Neural cell (in vitro differentiated cells): ENCODE results near the gene UNKL. TPM values are rescaled to one million over a fixed set of nuclear protein-coding genes. Genes with fewer than 3 reads are reported as not detected.

ENCODE experiments used
- H2AFZ ChIP-seq: fragments of 200-600, 300-800 bp; sonication (generic), shearing (Covaris generic); 2 replicates; pipeline ENCODE4 v1.6.0; 2014; ENCODE audit warnings: low read depth, mild to moderate bottlenecking, antibody characterized with exemption, low read length, moderate library complexity
- H3F3A ChIP-seq: fragments of 200-600 bp; shearing (Covaris generic); 2 replicates; pipeline ENCODE4 v1.6.1; 2016; ENCODE audit warnings: mild to moderate bottlenecking, moderate library complexity, mixed read lengths, antibody characterized with exemption, low read length; ENCODE audit not compliant: insufficient read depth, poor library complexity, severe bottlenecking
- H3K27ac ChIP-seq: fragments of 200-600, 300-800 bp; sonication (generic), shearing (Covaris generic); 2 replicates; pipeline ENCODE4 v1.5.1; 2014; ENCODE audit warnings: mild to moderate bottlenecking, low read length, moderate library complexity
- H3K27me3 ChIP-seq: fragments of 300-800, 200-600 bp; sonication (generic), shearing (Covaris generic); 2 replicates; pipeline ENCODE4 v1.6.0; 2014; ENCODE audit warnings: mild to moderate bottlenecking, low read depth, low read length, moderate library complexity; ENCODE audit not compliant: insufficient read depth
- H3K36me3 ChIP-seq: fragments of 300-800, 200-600 bp; sonication (generic), shearing (Covaris generic); 2 replicates; pipeline ENCODE4 v1.5.1; 2014; ENCODE audit warnings: mild to moderate bottlenecking, antibody characterized with exemption, low read length, moderate library complexity; ENCODE audit not compliant: insufficient read depth
- H3K4me2 ChIP-seq: fragments of 300-800, 200-600 bp; sonication (generic), shearing (Covaris generic); 2 replicates; pipeline ENCODE4 v1.6.0; 2014; ENCODE audit warnings: mild to moderate bottlenecking, low read length
- H3K4me3 ChIP-seq: fragments of 300-800, 200-600 bp; sonication (generic), shearing (Covaris generic); 2 replicates; pipeline ENCODE4 v1.5.1; 2014; ENCODE audit warnings: mild to moderate bottlenecking, low read length, moderate library complexity
- H3K79me2 ChIP-seq: fragments of 200-600 bp; shearing (Covaris generic); replicated peaks from 2 replicates; pipeline ENCODE4 v1.6.0; 2014; ENCODE audit warnings: mild to moderate bottlenecking, low read length, moderate library complexity; ENCODE audit not compliant: insufficient read depth
- H3K9ac ChIP-seq: fragments of 300-800, 200-600 bp; sonication (generic), shearing (Covaris generic); 2 replicates; pipeline ENCODE4 v1.6.1; 2016; ENCODE audit warnings: mild to moderate bottlenecking, low read length, mixed read lengths
- H3K9me2 ChIP-seq: fragments of 200-600 bp; shearing (Covaris generic); 2 replicates; pipeline ENCODE4 v1.6.1; 2016; ENCODE audit warnings: mild to moderate bottlenecking, low read length, mixed read lengths; ENCODE audit not compliant: insufficient read depth
- H3K9me3 ChIP-seq: fragments of 200-600, 300-800 bp; sonication (generic), shearing (Covaris generic); 2 replicates; pipeline ENCODE4 v1.6.1; 2016; ENCODE audit warnings: mild to moderate bottlenecking, mixed run types, low read length, moderate library complexity, mixed read lengths
- H4K20me1 ChIP-seq: fragments of 200-600 bp; shearing (Covaris generic); 2 replicates; pipeline ENCODE4 v1.6.1; 2016; ENCODE audit warnings: mild to moderate bottlenecking, mixed run types; ENCODE audit not compliant: insufficient read depth
- EP300 ChIP-seq: fragments of 450-650 bp; conservative IDR thresholded peaks from 2 replicates; pipeline ENCODE4 v1.6.1; 2014; ENCODE audit warnings: antibody characterized with exemption, mild to moderate bottlenecking, moderate library complexity; ENCODE audit not compliant: poor library complexity, severe bottlenecking
- EZH2 ChIP-seq: fragments of 200-600, 300-800 bp; shearing (Covaris generic), sonication (generic); IDR thresholded peaks from 2 replicates; pipeline ENCODE4 v1.6.1; 2014; ENCODE audit warnings: antibody characterized with exemption, low read length, borderline replicate concordance, mild to moderate bottlenecking; ENCODE audit not compliant: insufficient read depth, poor library complexity, severe bottlenecking
- MXI1 ChIP-seq: fragments of 450-650 bp; conservative IDR thresholded peaks from 2 replicates; pipeline ENCODE4 v1.6.1; 2014; ENCODE audit warnings: antibody characterized with exemption, mild to moderate bottlenecking; ENCODE audit not compliant: poor library complexity, severe bottlenecking
- POLR2AphosphoS5 ChIP-seq: IDR thresholded peaks from 2 replicates; pipeline ENCODE4 v1.6.1; 2012
- RAD21 ChIP-seq: fragments of 450-650 bp; conservative IDR thresholded peaks from 2 replicates; pipeline ENCODE4 v1.6.1; 2014; ENCODE audit warnings: antibody characterized with exemption, mild to moderate bottlenecking, moderate library complexity
- SMC3 ChIP-seq: fragments of 450-650 bp; conservative IDR thresholded peaks from 2 replicates; pipeline ENCODE4 v1.6.1; 2014; ENCODE audit warnings: antibody characterized with exemption, mild to moderate bottlenecking, moderate library complexity; ENCODE audit not compliant: poor library complexity
- TAF1 ChIP-seq: IDR thresholded peaks from 2 replicates; pipeline ENCODE4 v1.6.1; 2012; ENCODE audit warnings: low read depth
- polyA plus RNA-seq: library from polyadenylated mRNA; depleted of rRNA; stranded (reverse); fragments of >200 nt; gene quantifications from 2 replicates; pipeline ENCODE4 v1.2.3, GENCODE V29; 2014
- TF ChIP-seq, protein P1 (sequence below): fragments of 450-650 bp; IDR thresholded peaks from 2 replicates; pipeline ENCODE4 v1.5.1; 2014; ENCODE audit warnings: antibody characterized with exemption, mild to moderate bottlenecking, moderate library complexity; ENCODE audit not compliant: poor library complexity, severe bottlenecking
- TF ChIP-seq, protein P2 (sequence below): IDR thresholded peaks from 2 replicates; pipeline ENCODE4 v1.6.1; 2012; ENCODE audit warnings: borderline replicate concordance

The UNKL gene
- polyA plus RNA-seq, 1 donor from 2014 or later = 11.9 TPM

DNA sequence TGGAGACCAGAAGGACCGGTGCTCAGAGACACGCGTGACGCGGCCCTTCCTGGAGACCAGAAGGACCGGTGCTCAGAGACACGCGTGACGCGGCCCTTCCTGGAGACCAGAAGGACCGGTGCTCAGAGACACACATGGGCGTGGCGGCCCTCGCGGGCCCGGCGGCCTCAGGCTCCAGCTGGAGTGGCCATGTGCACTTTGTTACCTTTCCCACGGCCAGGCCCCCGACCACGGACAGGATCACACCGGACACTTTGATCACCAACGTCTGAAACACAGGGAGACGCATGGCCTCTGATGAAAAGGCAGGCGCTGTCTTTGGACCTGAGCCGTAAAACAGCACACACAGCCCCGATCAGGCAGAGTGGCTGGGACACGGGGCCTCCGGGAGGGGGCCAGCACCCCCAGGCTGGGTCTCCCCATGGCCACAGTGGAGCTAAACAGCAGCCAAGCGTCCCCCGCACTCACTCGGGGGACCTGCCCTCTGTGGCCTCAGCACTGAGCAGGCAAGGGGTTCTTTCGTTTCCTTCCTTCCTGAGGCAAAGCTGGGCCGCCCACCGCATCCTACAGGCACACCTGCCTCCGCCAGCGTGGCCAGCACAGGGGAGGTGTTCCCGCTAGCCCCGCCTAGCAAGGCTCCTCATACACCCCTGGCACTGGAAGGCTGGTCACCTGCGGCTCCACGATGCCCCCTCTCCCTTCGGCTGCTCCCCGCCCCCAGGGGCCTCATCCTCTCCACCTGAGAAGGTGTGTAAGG lies 43.2 kb upstream of the UNKL start:
- H4K20me1 ChIP-seq = no peaks in the 10 kb centered on the region
- TF ChIP-seq MXI1 (no peak), EP300 (no peak)

DNA sequence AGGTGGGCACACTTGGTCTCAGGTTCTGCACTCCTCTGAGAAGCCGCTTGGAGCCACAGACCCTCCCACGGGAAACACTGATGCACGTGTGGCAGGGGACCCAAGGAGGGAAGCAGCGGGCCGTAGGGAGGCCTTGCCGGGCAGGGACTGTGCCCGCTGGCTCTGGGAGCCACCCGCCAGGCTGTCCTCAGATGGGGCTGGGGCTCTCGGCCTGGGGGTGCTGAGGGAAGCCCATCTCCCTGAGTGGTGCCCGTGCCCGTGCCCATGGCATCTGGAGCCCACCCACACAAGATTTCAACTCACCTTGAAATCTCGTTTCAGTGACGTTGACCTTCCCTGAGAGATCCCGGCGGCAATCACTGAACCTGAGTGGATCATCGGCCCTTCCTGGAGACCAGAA lies 42.4 kb upstream of the UNKL start:
- Histone ChIP-seq H3K9me2 (no peaks in the 10 kb centered on the region), H4K20me1 (no peaks in the 10 kb centered on the region), H3K4me2 (no peak overlapping the region), H3K36me3 (no peaks in the 10 kb centered on the region), H3K27me3 (no peaks in the 10 kb centered on the region), H3K9me3 (no peaks in the 10 kb centered on the region), H2AFZ (no peak overlapping the region), H3K9ac (no peak overlapping the region), H3K4me3 (no peak overlapping the region), H3F3A (no peaks in the 10 kb centered on the region), H3K27ac (no peak overlapping the region), H3K79me2 (no peaks in the 10 kb centered on the region)
- TF ChIP-seq, protein P1, sequence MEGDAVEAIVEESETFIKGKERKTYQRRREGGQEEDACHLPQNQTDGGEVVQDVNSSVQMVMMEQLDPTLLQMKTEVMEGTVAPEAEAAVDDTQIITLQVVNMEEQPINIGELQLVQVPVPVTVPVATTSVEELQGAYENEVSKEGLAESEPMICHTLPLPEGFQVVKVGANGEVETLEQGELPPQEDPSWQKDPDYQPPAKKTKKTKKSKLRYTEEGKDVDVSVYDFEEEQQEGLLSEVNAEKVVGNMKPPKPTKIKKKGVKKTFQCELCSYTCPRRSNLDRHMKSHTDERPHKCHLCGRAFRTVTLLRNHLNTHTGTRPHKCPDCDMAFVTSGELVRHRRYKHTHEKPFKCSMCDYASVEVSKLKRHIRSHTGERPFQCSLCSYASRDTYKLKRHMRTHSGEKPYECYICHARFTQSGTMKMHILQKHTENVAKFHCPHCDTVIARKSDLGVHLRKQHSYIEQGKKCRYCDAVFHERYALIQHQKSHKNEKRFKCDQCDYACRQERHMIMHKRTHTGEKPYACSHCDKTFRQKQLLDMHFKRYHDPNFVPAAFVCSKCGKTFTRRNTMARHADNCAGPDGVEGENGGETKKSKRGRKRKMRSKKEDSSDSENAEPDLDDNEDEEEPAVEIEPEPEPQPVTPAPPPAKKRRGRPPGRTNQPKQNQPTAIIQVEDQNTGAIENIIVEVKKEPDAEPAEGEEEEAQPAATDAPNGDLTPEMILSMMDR = no peak
- TF ChIP-seq EP300 (no peak), TAF1 (no peak), RAD21 (no peak), SMC3 (no peak), EZH2 (no peak), MXI1 (no peak), POLR2AphosphoS5 (no peak)
- TF ChIP-seq, protein P2, sequence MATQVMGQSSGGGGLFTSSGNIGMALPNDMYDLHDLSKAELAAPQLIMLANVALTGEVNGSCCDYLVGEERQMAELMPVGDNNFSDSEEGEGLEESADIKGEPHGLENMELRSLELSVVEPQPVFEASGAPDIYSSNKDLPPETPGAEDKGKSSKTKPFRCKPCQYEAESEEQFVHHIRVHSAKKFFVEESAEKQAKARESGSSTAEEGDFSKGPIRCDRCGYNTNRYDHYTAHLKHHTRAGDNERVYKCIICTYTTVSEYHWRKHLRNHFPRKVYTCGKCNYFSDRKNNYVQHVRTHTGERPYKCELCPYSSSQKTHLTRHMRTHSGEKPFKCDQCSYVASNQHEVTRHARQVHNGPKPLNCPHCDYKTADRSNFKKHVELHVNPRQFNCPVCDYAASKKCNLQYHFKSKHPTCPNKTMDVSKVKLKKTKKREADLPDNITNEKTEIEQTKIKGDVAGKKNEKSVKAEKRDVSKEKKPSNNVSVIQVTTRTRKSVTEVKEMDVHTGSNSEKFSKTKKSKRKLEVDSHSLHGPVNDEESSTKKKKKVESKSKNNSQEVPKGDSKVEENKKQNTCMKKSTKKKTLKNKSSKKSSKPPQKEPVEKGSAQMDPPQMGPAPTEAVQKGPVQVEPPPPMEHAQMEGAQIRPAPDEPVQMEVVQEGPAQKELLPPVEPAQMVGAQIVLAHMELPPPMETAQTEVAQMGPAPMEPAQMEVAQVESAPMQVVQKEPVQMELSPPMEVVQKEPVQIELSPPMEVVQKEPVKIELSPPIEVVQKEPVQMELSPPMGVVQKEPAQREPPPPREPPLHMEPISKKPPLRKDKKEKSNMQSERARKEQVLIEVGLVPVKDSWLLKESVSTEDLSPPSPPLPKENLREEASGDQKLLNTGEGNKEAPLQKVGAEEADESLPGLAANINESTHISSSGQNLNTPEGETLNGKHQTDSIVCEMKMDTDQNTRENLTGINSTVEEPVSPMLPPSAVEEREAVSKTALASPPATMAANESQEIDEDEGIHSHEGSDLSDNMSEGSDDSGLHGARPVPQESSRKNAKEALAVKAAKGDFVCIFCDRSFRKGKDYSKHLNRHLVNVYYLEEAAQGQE = no peak

More for the DNA sequence above, 43.2 kb upstream of the UNKL start:
- H3K27me3 ChIP-seq = no peaks in the 10 kb centered on the region
- no peaks in the 10 kb centered on the region for H3K9me2 ChIP-seq
- no peaks in the 10 kb centered on the region for H3K36me3 ChIP-seq
- H3K9me3 ChIP-seq = no peaks in the 10 kb centered on the region
- no peaks in the 10 kb centered on the region for H3K79me2 ChIP-seq
- no peak overlapping the region for H3K27ac ChIP-seq
- H3K4me3 ChIP-seq = no peak overlapping the region
- H3K4me2 ChIP-seq = no peak overlapping the region
- no peak overlapping the region for H2AFZ ChIP-seq
- H3K9ac ChIP-seq = no peak overlapping the region
- H3F3A ChIP-seq = no peaks in the 10 kb centered on the region
